ENCODE data around the gene KLHL21. TPM values are rescaled to one million over a fixed set of nuclear protein-coding genes. Genes with fewer than 3 reads are reported as not detected.
A peak's percentile ranks its signal among the peaks of the same experiment; 100 is the strongest.

Gene KLHL21
- total and polyA plus RNA-seq, 9 of the 15 experiments (the other 6 are each of a cell fraction or from before 2014, with no cell fraction given): 2.1 to 42.1 (median 17.5) TPM

DNA sequence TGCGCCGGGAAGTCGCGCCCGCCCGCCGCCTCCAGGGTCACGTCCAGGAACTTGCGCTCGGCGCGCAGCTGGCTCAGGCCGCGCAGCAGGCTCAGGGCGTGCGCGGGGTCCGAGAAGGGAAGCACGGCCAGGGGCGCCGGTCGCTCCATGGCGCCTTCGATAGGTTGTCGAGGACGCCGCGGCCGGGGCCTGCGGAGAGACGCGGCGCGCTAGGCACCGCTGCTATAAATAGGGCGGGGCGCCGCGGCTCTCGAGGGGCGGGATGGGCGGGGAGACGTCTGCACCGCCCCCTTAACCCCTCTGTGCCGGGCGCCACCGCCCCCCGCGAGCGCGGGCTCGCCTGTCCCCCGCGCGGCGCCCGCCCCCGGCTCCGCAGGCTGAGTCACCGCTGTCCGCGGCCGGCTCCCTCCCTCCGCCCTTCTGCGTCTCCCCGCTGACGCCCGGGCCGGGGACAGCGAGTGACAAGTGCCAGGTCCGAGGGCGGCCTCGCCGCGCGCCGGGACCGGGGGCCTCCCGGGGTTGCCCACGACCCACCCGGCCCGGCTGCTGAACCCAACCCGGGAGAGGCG lies at the start of gene KLHL21 (continued):
- TF ChIP-seq, protein P1, sequence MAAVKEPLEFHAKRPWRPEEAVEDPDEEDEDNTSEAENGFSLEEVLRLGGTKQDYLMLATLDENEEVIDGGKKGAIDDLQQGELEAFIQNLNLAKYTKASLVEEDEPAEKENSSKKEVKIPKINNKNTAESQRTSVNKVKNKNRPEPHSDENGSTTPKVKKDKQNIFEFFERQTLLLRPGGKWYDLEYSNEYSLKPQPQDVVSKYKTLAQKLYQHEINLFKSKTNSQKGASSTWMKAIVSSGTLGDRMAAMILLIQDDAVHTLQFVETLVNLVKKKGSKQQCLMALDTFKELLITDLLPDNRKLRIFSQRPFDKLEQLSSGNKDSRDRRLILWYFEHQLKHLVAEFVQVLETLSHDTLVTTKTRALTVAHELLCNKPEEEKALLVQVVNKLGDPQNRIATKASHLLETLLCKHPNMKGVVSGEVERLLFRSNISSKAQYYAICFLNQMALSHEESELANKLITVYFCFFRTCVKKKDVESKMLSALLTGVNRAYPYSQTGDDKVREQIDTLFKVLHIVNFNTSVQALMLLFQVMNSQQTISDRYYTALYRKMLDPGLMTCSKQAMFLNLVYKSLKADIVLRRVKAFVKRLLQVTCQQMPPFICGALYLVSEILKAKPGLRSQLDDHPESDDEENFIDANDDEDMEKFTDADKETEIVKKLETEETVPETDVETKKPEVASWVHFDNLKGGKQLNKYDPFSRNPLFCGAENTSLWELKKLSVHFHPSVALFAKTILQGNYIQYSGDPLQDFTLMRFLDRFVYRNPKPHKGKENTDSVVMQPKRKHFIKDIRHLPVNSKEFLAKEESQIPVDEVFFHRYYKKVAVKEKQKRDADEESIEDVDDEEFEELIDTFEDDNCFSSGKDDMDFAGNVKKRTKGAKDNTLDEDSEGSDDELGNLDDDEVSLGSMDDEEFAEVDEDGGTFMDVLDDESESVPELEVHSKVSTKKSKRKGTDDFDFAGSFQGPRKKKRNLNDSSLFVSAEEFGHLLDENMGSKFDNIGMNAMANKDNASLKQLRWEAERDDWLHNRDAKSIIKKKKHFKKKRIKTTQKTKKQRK (IDR thresholded peaks at IDR 0.05; ENCODE audit: borderline replicate concordance, low read depth, low read length): no peak
- no peak for TF ChIP-seq ZNF133 (CRISPR knock-in tag; IDR thresholded peaks at IDR 0.05)
- TF ChIP-seq, protein P2, sequence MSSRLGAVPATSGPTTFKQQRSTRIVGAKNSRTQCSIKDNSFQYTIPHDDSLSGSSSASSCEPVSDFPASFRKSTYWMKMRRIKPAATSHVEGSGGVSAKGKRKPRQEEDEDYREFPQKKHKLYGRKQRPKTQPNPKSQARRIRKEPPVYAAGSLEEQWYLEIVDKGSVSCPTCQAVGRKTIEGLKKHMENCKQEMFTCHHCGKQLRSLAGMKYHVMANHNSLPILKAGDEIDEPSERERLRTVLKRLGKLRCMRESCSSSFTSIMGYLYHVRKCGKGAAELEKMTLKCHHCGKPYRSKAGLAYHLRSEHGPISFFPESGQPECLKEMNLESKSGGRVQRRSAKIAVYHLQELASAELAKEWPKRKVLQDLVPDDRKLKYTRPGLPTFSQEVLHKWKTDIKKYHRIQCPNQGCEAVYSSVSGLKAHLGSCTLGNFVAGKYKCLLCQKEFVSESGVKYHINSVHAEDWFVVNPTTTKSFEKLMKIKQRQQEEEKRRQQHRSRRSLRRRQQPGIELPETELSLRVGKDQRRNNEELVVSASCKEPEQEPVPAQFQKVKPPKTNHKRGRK (tag; IDR thresholded peaks at IDR 0.05): no peak
- TF ChIP-seq ZNF551 (CRISPR knock-in tag; IDR thresholded peaks at IDR 0.05): no peak
- no peak for TF ChIP-seq HNRNPH1 (optimal IDR thresholded peaks at IDR 0.05; ENCODE audit: low read depth, low read length)
- TF ChIP-seq SRSF3 (IDR thresholded peaks at IDR 0.05; ENCODE audit: insufficient read depth, low read length): no peak
- no peak for TF ChIP-seq ELF4 (CRISPR knock-in tag; IDR thresholded peaks at IDR 0.05)
- TF ChIP-seq, protein P3, sequence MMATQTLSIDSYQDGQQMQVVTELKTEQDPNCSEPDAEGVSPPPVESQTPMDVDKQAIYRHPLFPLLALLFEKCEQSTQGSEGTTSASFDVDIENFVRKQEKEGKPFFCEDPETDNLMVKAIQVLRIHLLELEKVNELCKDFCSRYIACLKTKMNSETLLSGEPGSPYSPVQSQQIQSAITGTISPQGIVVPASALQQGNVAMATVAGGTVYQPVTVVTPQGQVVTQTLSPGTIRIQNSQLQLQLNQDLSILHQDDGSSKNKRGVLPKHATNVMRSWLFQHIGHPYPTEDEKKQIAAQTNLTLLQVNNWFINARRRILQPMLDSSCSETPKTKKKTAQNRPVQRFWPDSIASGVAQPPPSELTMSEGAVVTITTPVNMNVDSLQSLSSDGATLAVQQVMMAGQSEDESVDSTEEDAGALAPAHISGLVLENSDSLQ (IDR thresholded peaks at IDR 0.05): peak; percentile 60; the same call in 1 of the 2 replicates
- TF ChIP-seq CREBBP (IDR thresholded peaks at IDR 0.05; ENCODE audit: low read depth, low read length): no peak
- no peak for TF ChIP-seq NEUROD1 (IDR thresholded peaks at IDR 0.05; ENCODE audit: borderline replicate concordance, low read depth, low read length, partially characterized antibody)
- no peak for TF ChIP-seq EP300 (IDR thresholded peaks at IDR 0.05; ENCODE audit: low read length)
- no peak for TF ChIP-seq SAFB2 (IDR thresholded peaks at IDR 0.05; ENCODE audit: borderline replicate concordance, low read depth, low read length, severe bottlenecking)
- peak; percentile 79; the same call in 1 of the 2 replicates for TF ChIP-seq SAFB (IDR thresholded peaks at IDR 0.05; ENCODE audit: borderline replicate concordance, low read depth, low read length)
- no peak for TF ChIP-seq MCM7 (IDR thresholded peaks at IDR 0.05)
- TF ChIP-seq SRSF7 (optimal IDR thresholded peaks at IDR 0.05; ENCODE audit: low read depth, low read length): no peak
- TF ChIP-seq, protein P4, sequence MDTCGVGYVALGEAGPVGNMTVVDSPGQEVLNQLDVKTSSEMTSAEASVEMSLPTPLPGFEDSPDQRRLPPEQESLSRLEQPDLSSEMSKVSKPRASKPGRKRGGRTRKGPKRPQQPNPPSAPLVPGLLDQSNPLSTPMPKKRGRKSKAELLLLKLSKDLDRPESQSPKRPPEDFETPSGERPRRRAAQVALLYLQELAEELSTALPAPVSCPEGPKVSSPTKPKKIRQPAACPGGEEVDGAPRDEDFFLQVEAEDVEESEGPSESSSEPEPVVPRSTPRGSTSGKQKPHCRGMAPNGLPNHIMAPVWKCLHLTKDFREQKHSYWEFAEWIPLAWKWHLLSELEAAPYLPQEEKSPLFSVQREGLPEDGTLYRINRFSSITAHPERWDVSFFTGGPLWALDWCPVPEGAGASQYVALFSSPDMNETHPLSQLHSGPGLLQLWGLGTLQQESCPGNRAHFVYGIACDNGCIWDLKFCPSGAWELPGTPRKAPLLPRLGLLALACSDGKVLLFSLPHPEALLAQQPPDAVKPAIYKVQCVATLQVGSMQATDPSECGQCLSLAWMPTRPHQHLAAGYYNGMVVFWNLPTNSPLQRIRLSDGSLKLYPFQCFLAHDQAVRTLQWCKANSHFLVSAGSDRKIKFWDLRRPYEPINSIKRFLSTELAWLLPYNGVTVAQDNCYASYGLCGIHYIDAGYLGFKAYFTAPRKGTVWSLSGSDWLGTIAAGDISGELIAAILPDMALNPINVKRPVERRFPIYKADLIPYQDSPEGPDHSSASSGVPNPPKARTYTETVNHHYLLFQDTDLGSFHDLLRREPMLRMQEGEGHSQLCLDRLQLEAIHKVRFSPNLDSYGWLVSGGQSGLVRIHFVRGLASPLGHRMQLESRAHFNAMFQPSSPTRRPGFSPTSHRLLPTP (IDR thresholded peaks at IDR 0.05; ENCODE audit: borderline replicate concordance, extremely low read depth, insufficient read length): no peak
- TF ChIP-seq EHMT2 (IDR thresholded peaks at IDR 0.05): no peak
- peak; percentile 80; the same call in 1 of the 2 replicates for TF ChIP-seq HSF4 (CRISPR knock-in tag; IDR thresholded peaks at IDR 0.05; ENCODE audit: borderline replicate concordance)
- no peak for TF ChIP-seq ZBTB8A (IDR thresholded peaks at IDR 0.05; ENCODE audit: partially characterized antibody)
